HepG2 (cell line): ENCODE data around the gene CNTD1. TPM values are rescaled to one million over a fixed set of nuclear protein-coding genes. Genes with fewer than 3 reads are reported as not detected.

ENCODE experiments used
- CREM ChIP-seq, 2 experiments: sonication (generic) in 1 of 2; formaldehyde crosslinking in 1 of 2; IDR thresholded peaks; 2 replicates each; pipeline versions ENCODE4 v1.4.0 to v1.6.1; 2016 to 2020; ENCODE audit warnings: antibody characterized with exemption in 1 of 2, mild to moderate bottlenecking in 1 of 2, missing genetic modification reagents in 1 of 2
- HDAC2 ChIP-seq: sonication (generic); formaldehyde crosslinking; IDR thresholded peaks from 2 replicates; pipeline ENCODE4 v1.4.0; 2020; ENCODE audit warnings: missing genetic modification reagents
- IKZF1 ChIP-seq: fragments of 450-650 bp; IDR thresholded peaks from 2 replicates; pipeline ENCODE4 v1.7.1; 2016
- KAT8 ChIP-seq: IDR thresholded peaks from 2 replicates; pipeline ENCODE4 v1.6.1; 2016; ENCODE audit warnings: missing genetic modification reagents, missing compliant biosample characterization
- MIXL1 ChIP-seq: IDR thresholded peaks from 2 replicates; pipeline ENCODE4 v1.6.1; 2016
- NCOA1 ChIP-seq: sonication (generic); formaldehyde crosslinking; IDR thresholded peaks from 2 replicates; pipeline ENCODE4 v1.9.0; 2021; ENCODE audit warnings: missing genetic modification reagents
- NR1H2 ChIP-seq: sonication (generic); formaldehyde crosslinking; IDR thresholded peaks from 2 replicates; pipeline ENCODE4 v1.8.1; 2022; ENCODE audit warnings: low read depth, missing genetic modification reagents, borderline replicate concordance
- REST ChIP-seq, 2 experiments: IDR thresholded peaks; 2 replicates each; pipeline ENCODE4 v1.6.1; 2011 to 2012; ENCODE audit warnings: low read length in 2 of 2, borderline replicate concordance in 1 of 2, low read depth in 1 of 2, mild to moderate bottlenecking in 1 of 2, moderate library complexity in 1 of 2
- SOX5 ChIP-seq: IDR thresholded peaks from 2 replicates; pipeline ENCODE4 v1.6.1; 2016; ENCODE audit warnings: borderline replicate concordance
- STAT6 ChIP-seq: sonication (generic); formaldehyde crosslinking; IDR thresholded peaks from 2 replicates; pipeline ENCODE4 v1.4.0; 2020; ENCODE audit warnings: missing genetic modification reagents, mild to moderate bottlenecking, borderline replicate concordance
- THAP8 ChIP-seq: sonication (generic); formaldehyde crosslinking; IDR thresholded peaks from 2 replicates; pipeline ENCODE4 v1.5.1; 2020; ENCODE audit warnings: missing genetic modification reagents, mild to moderate bottlenecking, borderline replicate concordance
- USF2 ChIP-seq, 2 experiments: sonication (generic) in 1 of 2; formaldehyde crosslinking in 1 of 2; IDR thresholded peaks; 2 replicates each; pipeline versions ENCODE4 v1.5.1 to v1.6.1; 2011 to 2020; ENCODE audit warnings: borderline replicate concordance in 1 of 2, low read depth in 1 of 2, low read length in 1 of 2, mild to moderate bottlenecking in 1 of 2, missing genetic modification reagents in 1 of 2, moderate library complexity in 1 of 2
- ZFP36 ChIP-seq: fragments of 150-350 bp; IDR thresholded peaks from 2 replicates; pipeline ENCODE4 v1.6.1; 2018; ENCODE audit warnings: borderline replicate concordance, low read length, low read depth; ENCODE audit not compliant: partially characterized antibody
- ZNF263 ChIP-seq: sonication (generic); formaldehyde crosslinking; IDR thresholded peaks from 2 replicates; pipeline ENCODE4 v1.4.0; 2020; ENCODE audit warnings: missing genetic modification reagents
- ZNF598 ChIP-seq: sonication (generic); formaldehyde crosslinking; IDR thresholded peaks from 2 replicates; pipeline ENCODE4 v1.5.1; 2020; ENCODE audit warnings: mild to moderate bottlenecking, missing genetic modification reagents, borderline replicate concordance
- ZUFSP ChIP-seq: sonication (generic); formaldehyde crosslinking; IDR thresholded peaks from 2 replicates; pipeline ENCODE4 v1.9.0; 2021; ENCODE audit warnings: missing genetic modification reagents, mild to moderate bottlenecking, borderline replicate concordance
- polyA plus RNA-seq, 8 experiments: library from polyadenylated mRNA; depleted of rRNA in 3 of 8; stranded (reverse) in 7 of 8; unstranded in 1 of 8; fragments of >200 nt; fragmentation: Illumina TruSeq in 4 of 8; extraction: Trizol in 4 of 8; gene quantifications; 2 replicates each; pipeline versions ENCODE4 v1.2.1 to v1.2.3, GENCODE V29; 2011 to 2016; ENCODE audit warnings: low read depth in 4 of 8, missing spikeins in 1 of 8, mixed read lengths in 1 of 8; ENCODE audit not compliant: insufficient read depth in 1 of 8
- total RNA-seq, 5 experiments: library from RNA; depleted of rRNA; stranded (reverse); fragments of >200 nt; fragmentation: Illumina TruSeq; extraction: Trizol; gene quantifications; 2 replicates each; pipeline ENCODE4 v1.2.3, GENCODE V29; 2016; ENCODE audit warnings: low read depth in 1 of 5

Gene CNTD1
- total and polyA plus RNA-seq, 2 of the 13 experiments (the other 11 are each of a cell fraction or from before 2014, with no cell fraction given), result 0.11 to 0.15 TPM

GRCh38 chr17:42773290-42774035 is 25.2 kb upstream of the CNTD1 start, which contains the start of gene VPS25 (continued):
- TF ChIP-seq REST (IDR thresholded peaks at IDR 0.05; ENCODE audit: borderline replicate concordance in 1 of 2, low read depth in 1 of 2, low read length in 2 of 2) (peak in 1 of 2 experiments; percentile 79; a peak in 3 of 4 replicates), MIXL1 (CRISPR knock-in tag) (peak; percentile 94), ZFP36 (no peak), IKZF1 (no peak), KAT8 (CRISPR knock-in tag) (peak; percentile 100), HDAC2 (CRISPR knock-in tag) (peak; percentile 97), THAP8 (CRISPR knock-in tag) (no peak), CREM (IDR thresholded peaks at IDR 0.05) (peak; percentile 57; the same call in 1 of the 2 replicates), CREM (CRISPR knock-in tag; IDR thresholded peaks at IDR 0.05) (no peak), ZNF263 (CRISPR knock-in tag) (peak; percentile 84), ZUFSP (CRISPR knock-in tag) (no peak), ZNF598 (peak; percentile 95; the same call in 1 of the 2 replicates), SOX5 (CRISPR knock-in tag) (peak; percentile 71; the same call in 1 of the 2 replicates), NR1H2 (CRISPR knock-in tag) (peak; percentile 91; the same call in 1 of the 2 replicates), USF2 (IDR thresholded peaks at IDR 0.05; ENCODE audit: low read depth, low read length) (no peak), USF2 (CRISPR knock-in tag; IDR thresholded peaks at IDR 0.05; ENCODE audit: borderline replicate concordance) (0 out of 2 replicates have a peak, but pooled peaks have one; percentile 9), STAT6 (CRISPR knock-in tag) (0 out of 2 replicates have a peak, but pooled peaks have one; percentile 35), NCOA1 (CRISPR knock-in tag) (peak; percentile 54; the same call in 1 of the 2 replicates)
